ENCODE measurements around the gene USP37. TPM values are rescaled to one million over a fixed set of nuclear protein-coding genes. Genes with fewer than 3 reads are reported as not detected.

The USP37 gene
- total RNA-seq, 1 experiment from 2014 or later = 23.5 TPM

DNA sequence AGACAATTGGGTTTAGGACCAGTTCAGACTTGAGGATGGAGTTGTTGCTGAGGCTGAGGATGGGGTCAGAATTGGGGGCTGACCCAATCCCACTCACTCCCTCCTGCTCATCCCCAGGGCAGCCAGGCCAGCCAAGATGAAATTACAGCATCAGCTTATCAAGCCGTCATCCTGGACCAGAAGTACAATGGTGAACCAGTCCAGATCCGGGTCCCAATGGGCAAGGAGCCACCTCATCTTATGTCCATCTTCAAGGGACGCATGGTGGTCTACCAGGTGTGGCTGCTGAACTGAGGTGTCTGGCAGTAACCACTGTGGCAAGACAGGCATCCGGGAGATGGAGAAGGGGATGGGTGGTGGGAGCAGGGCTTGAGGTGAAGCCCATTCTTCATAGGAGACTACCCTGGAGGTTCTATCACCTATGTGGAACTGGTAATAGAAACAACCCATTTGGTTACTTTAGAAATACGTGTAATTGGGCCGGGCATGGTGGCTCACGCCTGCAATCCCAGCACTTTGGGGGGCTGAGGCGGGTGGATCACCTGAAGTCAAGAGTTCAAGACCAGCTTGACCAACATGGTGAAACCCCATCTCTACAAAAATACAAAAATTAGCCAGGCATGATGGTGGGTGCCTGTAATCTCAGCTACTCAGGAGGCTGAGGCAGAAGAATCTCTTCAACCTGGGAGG lies 135.3 kb downstream of the USP37 start:
- CTCF ChIA-PET = no interaction called here

More for the DNA sequence above, 135.3 kb downstream of the USP37 start:
- H3K36me3 ChIP-seq (ENCODE audit: control insufficient read depth in 1 of 2, insufficient read depth in 2 of 2, low read length in 2 of 2) = no peaks in the 10 kb centered on the region
- ATAC-seq (no peak), DNase-seq (ENCODE audit: low read depth, low spot score) (no peak)
- no TSS peak for BruUV-seq (replicated peaks)
- no peak overlapping the region for H3K4me3 ChIP-seq (replicated peaks in 1 of 2; ENCODE audit: low read depth in 1 of 2, low read length in 2 of 2)
- POLR2A ChIA-PET = no interaction called here
- no peaks in the 10 kb centered on the region for H3K9me2 ChIP-seq (ENCODE audit: insufficient read depth)
- intact Hi-C loops (cut with micrococcal nuclease) = no loop called here
- no peaks in the 10 kb centered on the region for H4K20me1 ChIP-seq (ENCODE audit: insufficient read depth)
- TF ChIP-seq POLR2A (IDR thresholded peaks at IDR 0.05; ENCODE audit: borderline replicate concordance, extremely low read depth, insufficient read depth, insufficient read length) (no peak), RAD21 (IDR thresholded peaks at IDR 0.05; ENCODE audit: low read depth) (no peak), YY1 (IDR thresholded peaks at IDR 0.05; ENCODE audit: extremely low read depth, insufficient replicate concordance, low read depth, low read length) (no peak)
- TF ChIP-seq, protein P1, sequence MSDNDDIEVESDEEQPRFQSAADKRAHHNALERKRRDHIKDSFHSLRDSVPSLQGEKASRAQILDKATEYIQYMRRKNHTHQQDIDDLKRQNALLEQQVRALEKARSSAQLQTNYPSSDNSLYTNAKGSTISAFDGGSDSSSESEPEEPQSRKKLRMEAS (IDR thresholded peaks at IDR 0.05) = no peak
- TF ChIP-seq, protein P2, sequence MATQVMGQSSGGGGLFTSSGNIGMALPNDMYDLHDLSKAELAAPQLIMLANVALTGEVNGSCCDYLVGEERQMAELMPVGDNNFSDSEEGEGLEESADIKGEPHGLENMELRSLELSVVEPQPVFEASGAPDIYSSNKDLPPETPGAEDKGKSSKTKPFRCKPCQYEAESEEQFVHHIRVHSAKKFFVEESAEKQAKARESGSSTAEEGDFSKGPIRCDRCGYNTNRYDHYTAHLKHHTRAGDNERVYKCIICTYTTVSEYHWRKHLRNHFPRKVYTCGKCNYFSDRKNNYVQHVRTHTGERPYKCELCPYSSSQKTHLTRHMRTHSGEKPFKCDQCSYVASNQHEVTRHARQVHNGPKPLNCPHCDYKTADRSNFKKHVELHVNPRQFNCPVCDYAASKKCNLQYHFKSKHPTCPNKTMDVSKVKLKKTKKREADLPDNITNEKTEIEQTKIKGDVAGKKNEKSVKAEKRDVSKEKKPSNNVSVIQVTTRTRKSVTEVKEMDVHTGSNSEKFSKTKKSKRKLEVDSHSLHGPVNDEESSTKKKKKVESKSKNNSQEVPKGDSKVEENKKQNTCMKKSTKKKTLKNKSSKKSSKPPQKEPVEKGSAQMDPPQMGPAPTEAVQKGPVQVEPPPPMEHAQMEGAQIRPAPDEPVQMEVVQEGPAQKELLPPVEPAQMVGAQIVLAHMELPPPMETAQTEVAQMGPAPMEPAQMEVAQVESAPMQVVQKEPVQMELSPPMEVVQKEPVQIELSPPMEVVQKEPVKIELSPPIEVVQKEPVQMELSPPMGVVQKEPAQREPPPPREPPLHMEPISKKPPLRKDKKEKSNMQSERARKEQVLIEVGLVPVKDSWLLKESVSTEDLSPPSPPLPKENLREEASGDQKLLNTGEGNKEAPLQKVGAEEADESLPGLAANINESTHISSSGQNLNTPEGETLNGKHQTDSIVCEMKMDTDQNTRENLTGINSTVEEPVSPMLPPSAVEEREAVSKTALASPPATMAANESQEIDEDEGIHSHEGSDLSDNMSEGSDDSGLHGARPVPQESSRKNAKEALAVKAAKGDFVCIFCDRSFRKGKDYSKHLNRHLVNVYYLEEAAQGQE (IDR thresholded peaks at IDR 0.05; ENCODE audit: low read depth) = no peak
- TF ChIP-seq, protein P3, sequence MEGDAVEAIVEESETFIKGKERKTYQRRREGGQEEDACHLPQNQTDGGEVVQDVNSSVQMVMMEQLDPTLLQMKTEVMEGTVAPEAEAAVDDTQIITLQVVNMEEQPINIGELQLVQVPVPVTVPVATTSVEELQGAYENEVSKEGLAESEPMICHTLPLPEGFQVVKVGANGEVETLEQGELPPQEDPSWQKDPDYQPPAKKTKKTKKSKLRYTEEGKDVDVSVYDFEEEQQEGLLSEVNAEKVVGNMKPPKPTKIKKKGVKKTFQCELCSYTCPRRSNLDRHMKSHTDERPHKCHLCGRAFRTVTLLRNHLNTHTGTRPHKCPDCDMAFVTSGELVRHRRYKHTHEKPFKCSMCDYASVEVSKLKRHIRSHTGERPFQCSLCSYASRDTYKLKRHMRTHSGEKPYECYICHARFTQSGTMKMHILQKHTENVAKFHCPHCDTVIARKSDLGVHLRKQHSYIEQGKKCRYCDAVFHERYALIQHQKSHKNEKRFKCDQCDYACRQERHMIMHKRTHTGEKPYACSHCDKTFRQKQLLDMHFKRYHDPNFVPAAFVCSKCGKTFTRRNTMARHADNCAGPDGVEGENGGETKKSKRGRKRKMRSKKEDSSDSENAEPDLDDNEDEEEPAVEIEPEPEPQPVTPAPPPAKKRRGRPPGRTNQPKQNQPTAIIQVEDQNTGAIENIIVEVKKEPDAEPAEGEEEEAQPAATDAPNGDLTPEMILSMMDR (IDR thresholded peaks at IDR 0.05 in 2 of 3, conservative IDR thresholded peaks at IDR 0.05 in 1 of 3; ENCODE audit: borderline replicate concordance in 1 of 3, insufficient read depth in 1 of 3, low read depth in 2 of 3, low read length in 2 of 3) = no peak
- TF ChIP-seq, protein P4, sequence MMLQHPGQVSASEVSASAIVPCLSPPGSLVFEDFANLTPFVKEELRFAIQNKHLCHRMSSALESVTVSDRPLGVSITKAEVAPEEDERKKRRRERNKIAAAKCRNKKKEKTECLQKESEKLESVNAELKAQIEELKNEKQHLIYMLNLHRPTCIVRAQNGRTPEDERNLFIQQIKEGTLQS (IDR thresholded peaks at IDR 0.05) = no peak
- TF ChIP-seq, protein P5, sequence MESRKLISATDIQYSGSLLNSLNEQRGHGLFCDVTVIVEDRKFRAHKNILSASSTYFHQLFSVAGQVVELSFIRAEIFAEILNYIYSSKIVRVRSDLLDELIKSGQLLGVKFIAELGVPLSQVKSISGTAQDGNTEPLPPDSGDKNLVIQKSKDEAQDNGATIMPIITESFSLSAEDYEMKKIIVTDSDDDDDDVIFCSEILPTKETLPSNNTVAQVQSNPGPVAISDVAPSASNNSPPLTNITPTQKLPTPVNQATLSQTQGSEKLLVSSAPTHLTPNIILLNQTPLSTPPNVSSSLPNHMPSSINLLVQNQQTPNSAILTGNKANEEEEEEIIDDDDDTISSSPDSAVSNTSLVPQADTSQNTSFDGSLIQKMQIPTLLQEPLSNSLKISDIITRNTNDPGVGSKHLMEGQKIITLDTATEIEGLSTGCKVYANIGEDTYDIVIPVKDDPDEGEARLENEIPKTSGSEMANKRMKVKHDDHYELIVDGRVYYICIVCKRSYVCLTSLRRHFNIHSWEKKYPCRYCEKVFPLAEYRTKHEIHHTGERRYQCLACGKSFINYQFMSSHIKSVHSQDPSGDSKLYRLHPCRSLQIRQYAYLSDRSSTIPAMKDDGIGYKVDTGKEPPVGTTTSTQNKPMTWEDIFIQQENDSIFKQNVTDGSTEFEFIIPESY (IDR thresholded peaks at IDR 0.05; ENCODE audit: extremely low read depth, insufficient replicate concordance, low read length) = no peak
- no peaks in the 10 kb centered on the region for H3K9me3 ChIP-seq (ENCODE audit: control insufficient read depth in 1 of 2, insufficient read depth in 1 of 2, low read depth in 1 of 2, low read length in 2 of 2)
- H3K27ac ChIP-seq (ENCODE audit: low read depth, low read length) = no peak overlapping the region
- no peak overlapping the region for H3K9ac ChIP-seq (ENCODE audit: low read length)
- H3K4me2 ChIP-seq (ENCODE audit: low read length) = no peak overlapping the region
- H3K4me1 ChIP-seq (ENCODE audit: control insufficient read depth in 1 of 2, insufficient read depth in 2 of 2, low read length in 2 of 2) = peaks cover 0 to under 1% of the 10 kb centered on the region in 2 experiments; a peak in 1 of 4 replicates
- no peaks in the 10 kb centered on the region for H3K27me3 ChIP-seq (ENCODE audit: insufficient read depth, low read length)
- no peaks in the 10 kb centered on the region for H3K79me2 ChIP-seq (ENCODE audit: insufficient read depth, low read length)
- RAD21 ChIA-PET (ENCODE audit: low non-redundant PET in 1 of 2, low total read pairs in 2 of 2, uncharacterized antibody in 2 of 2, unreplicated experiment in 2 of 2) = no interaction called here
- H2AFZ ChIP-seq (ENCODE audit: low read depth, low read length, poor library complexity, severe bottlenecking) = no peak overlapping the region

Measured in HCT116 (cell line).